Esophagus muscularis mucosa (tissue), 3 donors: Measurements from ENCODE around the gene SETD7.

ENCODE experiments used
- POLR2A ChIP-seq: fragments of 450-650 bp; IDR thresholded peaks from one replicate; pipeline ENCODE4 v1.6.1; 2017; ENCODE audit warnings: antibody characterized with exemption, moderate library complexity, mild to moderate bottlenecking, low read depth
- TF ChIP-seq, protein P1 (sequence below), 3 experiments: fragments of 200-600 bp in 2 of 3; fragments of 450-650 bp in 1 of 3; sonication (generic) in 2 of 3; IDR thresholded peaks; one replicate each; pipeline ENCODE4 v1.5.1; 2017 to 2019; ENCODE audit warnings: antibody characterized with exemption in 3 of 3, mild to moderate bottlenecking in 2 of 3, moderate library complexity in 1 of 3

DNA sequence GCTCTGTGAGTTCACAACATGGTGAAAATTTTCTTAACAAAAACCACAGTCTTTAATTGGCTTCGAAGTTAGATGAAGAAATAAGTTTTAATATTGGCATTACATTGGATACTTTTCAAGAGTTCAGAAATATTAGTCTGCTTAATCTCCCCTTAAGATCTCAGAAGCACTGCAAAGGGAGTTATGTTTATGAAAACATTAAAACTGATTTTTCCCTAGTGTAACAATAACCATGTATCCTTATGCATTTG, 1.5 kb downstream of the SETD7 start:
- TF ChIP-seq, protein P1, sequence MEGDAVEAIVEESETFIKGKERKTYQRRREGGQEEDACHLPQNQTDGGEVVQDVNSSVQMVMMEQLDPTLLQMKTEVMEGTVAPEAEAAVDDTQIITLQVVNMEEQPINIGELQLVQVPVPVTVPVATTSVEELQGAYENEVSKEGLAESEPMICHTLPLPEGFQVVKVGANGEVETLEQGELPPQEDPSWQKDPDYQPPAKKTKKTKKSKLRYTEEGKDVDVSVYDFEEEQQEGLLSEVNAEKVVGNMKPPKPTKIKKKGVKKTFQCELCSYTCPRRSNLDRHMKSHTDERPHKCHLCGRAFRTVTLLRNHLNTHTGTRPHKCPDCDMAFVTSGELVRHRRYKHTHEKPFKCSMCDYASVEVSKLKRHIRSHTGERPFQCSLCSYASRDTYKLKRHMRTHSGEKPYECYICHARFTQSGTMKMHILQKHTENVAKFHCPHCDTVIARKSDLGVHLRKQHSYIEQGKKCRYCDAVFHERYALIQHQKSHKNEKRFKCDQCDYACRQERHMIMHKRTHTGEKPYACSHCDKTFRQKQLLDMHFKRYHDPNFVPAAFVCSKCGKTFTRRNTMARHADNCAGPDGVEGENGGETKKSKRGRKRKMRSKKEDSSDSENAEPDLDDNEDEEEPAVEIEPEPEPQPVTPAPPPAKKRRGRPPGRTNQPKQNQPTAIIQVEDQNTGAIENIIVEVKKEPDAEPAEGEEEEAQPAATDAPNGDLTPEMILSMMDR (IDR thresholded peaks at IDR 0.05), result no peak
- TF ChIP-seq POLR2A, result no peak
